ENCODE data around the gene PEX7. TPM values are rescaled to one million over a fixed set of nuclear protein-coding genes. Genes with fewer than 3 reads are reported as not detected.

PEX7 gene
- total and polyA plus RNA-seq, 2 donors (not counting 1 experiment from before 2014, with no cell fraction given): 10.2 to 18.0 TPM

GRCh38 chr6:136920671-136921380 lies 98.4 kb downstream of the PEX7 start:
- TF ChIP-seq EZH2 (IDR thresholded peaks at IDR 0.05; ENCODE audit: low read length, missing control alignments) (peak; percentile 57), CTCF (conservative IDR thresholded peaks at IDR 0.05 in 1 of 2, IDR thresholded peaks at IDR 0.05 in 1 of 2; ENCODE audit: low read depth in 1 of 2, low read length in 2 of 2) (no peak)
- H3K36me3 ChIP-seq (ENCODE audit: control insufficient read depth, insufficient read depth, low read length): no peaks in the 10 kb centered on the region
- peak overlapping the region; percentile 43 to 57 (median 51) for H3K4me3 ChIP-seq (replicated peaks in 1 of 4; ENCODE audit: control extremely low read depth in 1 of 4, insufficient read depth in 1 of 4, low read depth in 3 of 4, low read length in 4 of 4)
- peak overlapping the region; percentile 33 for H2AFZ ChIP-seq (ENCODE audit: low read length)
- H3K9ac ChIP-seq (ENCODE audit: insufficient read depth, low read length): no peak overlapping the region
- H4K20me1 ChIP-seq (ENCODE audit: control insufficient read depth, extremely low read depth, insufficient read depth, low read length): no peaks in the 10 kb centered on the region
- H3K27ac ChIP-seq (ENCODE audit: insufficient read depth, low read length): no peak overlapping the region
- no peaks in the 10 kb centered on the region for H3K9me3 ChIP-seq (ENCODE audit: control insufficient read depth, insufficient read depth, low read depth, low read length)
- H3K4me2 ChIP-seq (ENCODE audit: extremely low read depth, insufficient read depth, low read length): peak overlapping the region; percentile 94
- DNase-seq (ENCODE audit: low read depth in 2 of 2): peak; percentile 10 to 15
- peaks cover 5% of the 10 kb centered on the region for H3K4me1 ChIP-seq (ENCODE audit: control insufficient read depth, extremely low read depth, insufficient read depth, low read length)
- peaks cover 33% of the 10 kb centered on the region for H3K27me3 ChIP-seq (ENCODE audit: control insufficient read depth, insufficient read depth, low read length)
- H3K79me2 ChIP-seq (ENCODE audit: control insufficient read depth, insufficient read depth, low read length): no peaks in the 10 kb centered on the region

GRCh38 chr6:136921381-136921935 lies 99.1 kb downstream of the PEX7 start:
- H4K20me1 ChIP-seq (ENCODE audit: control insufficient read depth, extremely low read depth, insufficient read depth, low read length): no peaks in the 10 kb centered on the region
- H3K27me3 ChIP-seq (ENCODE audit: control insufficient read depth, insufficient read depth, low read length): peaks cover 33% of the 10 kb centered on the region
- H3K4me2 ChIP-seq (ENCODE audit: extremely low read depth, insufficient read depth, low read length): peak overlapping the region; percentile 94
- peak overlapping the region; percentile 43 to 57 (median 51) for H3K4me3 ChIP-seq (replicated peaks in 1 of 4; ENCODE audit: control extremely low read depth in 1 of 4, insufficient read depth in 1 of 4, low read depth in 3 of 4, low read length in 4 of 4)
- no peak for DNase-seq (ENCODE audit: low read depth in 2 of 2)
- H3K27ac ChIP-seq (ENCODE audit: insufficient read depth, low read length): no peak overlapping the region
- H3K4me1 ChIP-seq (ENCODE audit: control insufficient read depth, extremely low read depth, insufficient read depth, low read length): peaks cover 5% of the 10 kb centered on the region
- H3K79me2 ChIP-seq (ENCODE audit: control insufficient read depth, insufficient read depth, low read length): no peaks in the 10 kb centered on the region
- H3K9me3 ChIP-seq (ENCODE audit: control insufficient read depth, insufficient read depth, low read depth, low read length): no peaks in the 10 kb centered on the region
- H3K9ac ChIP-seq (ENCODE audit: insufficient read depth, low read length): no peak overlapping the region
- no peaks in the 10 kb centered on the region for H3K36me3 ChIP-seq (ENCODE audit: control insufficient read depth, insufficient read depth, low read length)
- TF ChIP-seq EZH2 (IDR thresholded peaks at IDR 0.05; ENCODE audit: low read length, missing control alignments) (peak; percentile 46), CTCF (conservative IDR thresholded peaks at IDR 0.05 in 1 of 2, IDR thresholded peaks at IDR 0.05 in 1 of 2; ENCODE audit: low read depth in 1 of 2, low read length in 2 of 2) (no peak)
- peak overlapping the region; percentile 33 for H2AFZ ChIP-seq (ENCODE audit: low read length)

DNA sequence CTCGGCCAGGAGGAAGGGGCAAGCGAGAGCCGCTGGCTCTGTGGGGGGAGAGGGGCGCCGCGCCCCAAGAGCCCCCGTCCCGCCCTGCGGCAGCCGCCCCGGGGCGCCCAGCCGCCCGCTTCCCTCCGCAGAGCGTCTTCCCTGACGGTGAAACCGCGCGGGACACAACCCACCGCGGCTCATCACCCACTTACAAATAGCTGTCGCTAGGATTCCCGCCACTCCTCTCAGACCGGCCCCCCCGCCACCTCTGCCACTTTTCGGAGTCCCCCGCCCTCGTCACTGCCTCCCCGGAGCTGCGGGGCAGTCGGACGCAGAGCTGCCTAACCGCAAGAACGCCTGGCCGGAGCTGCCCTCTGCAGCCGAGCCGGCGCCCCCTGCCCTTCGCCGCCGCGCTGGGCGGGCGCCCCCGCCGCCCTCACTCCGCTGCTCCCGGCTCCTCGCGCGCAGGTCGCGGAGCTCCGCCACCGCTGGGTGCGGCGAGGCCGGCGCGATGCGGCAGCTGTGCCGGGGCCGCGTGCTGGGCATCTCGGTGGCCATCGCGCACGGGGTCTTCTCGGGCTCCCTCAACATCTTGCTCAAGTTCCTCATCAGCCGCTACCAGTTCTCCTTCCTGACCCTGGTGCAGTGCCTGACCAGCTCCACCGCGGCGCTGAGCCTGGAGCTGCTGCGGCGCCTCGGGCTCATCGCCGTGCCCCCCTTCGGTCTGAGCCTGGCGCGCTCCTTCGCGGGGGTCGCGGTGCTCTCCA lies 99.7 kb downstream of the PEX7 start, which contains the start of gene SLC35D3:
Gene SLC35D3, plus strand, starts transcription at position 366 of the 749 bp plus-strand sequence. Its CDS starts 128 bp downstream, at position 494.
- Histone ChIP-seq H3K79me2 (ENCODE audit: control insufficient read depth, insufficient read depth, low read length) (no peaks in the 10 kb centered on the region), H2AFZ (ENCODE audit: low read length) (peak within 1 kb of the TSS; percentile 33), H3K4me1 (ENCODE audit: control insufficient read depth, extremely low read depth, insufficient read depth, low read length) (peaks cover 5% of the 10 kb centered on the region), H3K27ac (ENCODE audit: insufficient read depth, low read length) (no peak within 1 kb of the TSS), H4K20me1 (ENCODE audit: control insufficient read depth, extremely low read depth, insufficient read depth, low read length) (no peaks in the 10 kb centered on the region), H3K27me3 (ENCODE audit: control insufficient read depth, insufficient read depth, low read length) (peaks cover 33% of the 10 kb centered on the region), H3K9me3 (ENCODE audit: control insufficient read depth, insufficient read depth, low read depth, low read length) (no peaks in the 10 kb centered on the region), H3K4me3 (replicated peaks in 1 of 4; ENCODE audit: control extremely low read depth in 1 of 4, insufficient read depth in 1 of 4, low read depth in 3 of 4, low read length in 4 of 4) (peak within 1 kb of the TSS; percentile 43 to 57 (median 51)), H3K36me3 (ENCODE audit: control insufficient read depth, insufficient read depth, low read length) (no peaks in the 10 kb centered on the region), H3K4me2 (ENCODE audit: extremely low read depth, insufficient read depth, low read length) (peak within 1 kb of the TSS; percentile 94), H3K9ac (ENCODE audit: insufficient read depth, low read length) (peak within 1 kb of the TSS; percentile 16)
- peak in 1 of 2 donors; percentile 28 for DNase-seq (ENCODE audit: low read depth in 2 of 2)
- TF ChIP-seq EZH2 (IDR thresholded peaks at IDR 0.05; ENCODE audit: low read length, missing control alignments): peak; percentile 75
- TF ChIP-seq CTCF (conservative IDR thresholded peaks at IDR 0.05 in 1 of 2, IDR thresholded peaks at IDR 0.05 in 1 of 2; ENCODE audit: low read depth in 1 of 2, low read length in 2 of 2): no peak

Data from fibroblast of lung (primary cell).